Measurements from ENCODE around the gene TMEM266.

TMEM266 gene

DNA sequence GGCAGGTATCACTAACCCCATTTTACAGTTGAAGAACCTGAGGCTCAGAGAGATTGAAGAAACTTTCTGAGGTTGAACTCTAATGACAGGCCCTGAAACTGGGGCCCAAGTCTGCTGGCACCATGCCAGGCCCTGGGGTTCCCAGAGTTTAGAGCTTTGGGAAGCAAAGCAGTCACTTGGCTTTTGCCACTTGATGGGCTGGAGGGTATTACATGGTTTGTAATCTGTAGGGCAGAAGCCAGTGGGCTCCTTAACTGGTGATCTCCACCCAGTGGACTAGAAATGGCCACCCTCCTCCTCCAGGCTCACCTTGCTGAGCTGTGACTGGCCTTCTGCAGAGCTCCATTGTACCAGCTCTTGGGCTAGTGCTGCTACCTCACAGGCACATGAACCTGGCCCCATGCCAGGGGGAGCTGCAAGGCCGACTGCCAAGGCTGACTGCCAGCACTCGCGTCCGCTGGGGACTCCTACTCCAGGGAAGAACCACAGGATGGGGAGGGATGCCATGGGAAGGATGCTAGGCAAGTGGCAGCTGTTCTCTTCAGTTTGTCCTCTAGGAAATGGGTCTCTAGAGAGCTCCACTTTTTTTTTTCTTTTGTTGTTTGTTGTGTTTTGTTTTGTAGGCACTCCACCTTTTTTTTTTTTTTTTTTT is 146.7 kb downstream of the TMEM266 start:
- H3K4me1 ChIP-seq (ENCODE audit: control insufficient read depth, insufficient read depth, low read depth, low read length): peaks cover 3% of the 10 kb centered on the region
- DNase-seq: no peak
- no peak overlapping the region for H2BK5ac ChIP-seq (ENCODE audit: low read depth, low read length, poor library complexity, severe bottlenecking)
- no peak overlapping the region for H2AK5ac ChIP-seq (ENCODE audit: low read length, severe bottlenecking)
- H2BK15ac ChIP-seq (ENCODE audit: low read depth, poor library complexity, severe bottlenecking): no peak overlapping the region
- no peak overlapping the region for H3K18ac ChIP-seq (ENCODE audit: low read depth in 1 of 2, low read length in 2 of 2)
- peaks cover 24 to 60% of the 10 kb centered on the region in 2 experiments for H3K36me3 ChIP-seq (ENCODE audit: control insufficient read depth in 1 of 2, insufficient read depth in 2 of 2, low read depth in 1 of 2, low read length in 2 of 2)
- no peak overlapping the region for H3K27ac ChIP-seq (ENCODE audit: low read length, poor library complexity, severe bottlenecking)
- H3K79me1 ChIP-seq (replicated peaks; ENCODE audit: low read length, poor library complexity, severe bottlenecking): peaks cover 6% of the 10 kb centered on the region
- no peak overlapping the region for H3K4me3 ChIP-seq (ENCODE audit: insufficient read depth in 1 of 2, low read depth in 1 of 2, low read length in 2 of 2)
- H3K9me3 ChIP-seq (ENCODE audit: control insufficient read depth, low read length): no peaks in the 10 kb centered on the region
- no peak overlapping the region for H2AFZ ChIP-seq (ENCODE audit: low read depth, low read length)
- no peak overlapping the region for H4K8ac ChIP-seq (ENCODE audit: low read length)
- no peak overlapping the region for H3K4me2 ChIP-seq (ENCODE audit: low read length, poor library complexity, severe bottlenecking)
- H3K9ac ChIP-seq (ENCODE audit: low read length): no peak overlapping the region
- no peak overlapping the region for H2BK12ac ChIP-seq (ENCODE audit: low read length in 2 of 2)
- no peak overlapping the region for H3K23ac ChIP-seq (ENCODE audit: low read length in 2 of 2)
- H3K4ac ChIP-seq (ENCODE audit: low read depth in 1 of 2, low read length in 2 of 2): no peak overlapping the region
- no peak overlapping the region for H2BK120ac ChIP-seq (ENCODE audit: low read depth, low read length)
- H3K14ac ChIP-seq (ENCODE audit: low read length in 2 of 2): no peak overlapping the region
- WGBS: 88% methylated on average over 4 of the region's 4 CpGs
- H4K91ac ChIP-seq (ENCODE audit: low read length): no peak overlapping the region
- no peaks in the 10 kb centered on the region for H3K27me3 ChIP-seq (ENCODE audit: control insufficient read depth in 1 of 2, insufficient read depth in 1 of 2, low read length in 2 of 2)

- H3K27me3 ChIP-seq (ENCODE audit: control insufficient read depth in 1 of 2, insufficient read depth in 1 of 2, low read length in 2 of 2): no peaks in the 10 kb centered on the region
- no peak overlapping the region for H3K27ac ChIP-seq (ENCODE audit: low read length, poor library complexity, severe bottlenecking)
- H2BK15ac ChIP-seq (ENCODE audit: low read depth, poor library complexity, severe bottlenecking): no peak overlapping the region
- no peak overlapping the region for H3K9ac ChIP-seq (ENCODE audit: low read length)
- H4K8ac ChIP-seq (ENCODE audit: low read length): no peak overlapping the region
- H2BK5ac ChIP-seq (ENCODE audit: low read depth, low read length, poor library complexity, severe bottlenecking): no peak overlapping the region
- H2BK120ac ChIP-seq (ENCODE audit: low read depth, low read length): no peak overlapping the region
- no peak overlapping the region for H3K23ac ChIP-seq (ENCODE audit: low read length in 2 of 2)
- H2AFZ ChIP-seq (ENCODE audit: low read depth, low read length): no peak overlapping the region
- no peak overlapping the region for H3K4me3 ChIP-seq (ENCODE audit: insufficient read depth in 1 of 2, low read depth in 1 of 2, low read length in 2 of 2)
- no peak overlapping the region for H4K91ac ChIP-seq (ENCODE audit: low read length)
- H3K18ac ChIP-seq (ENCODE audit: low read depth in 1 of 2, low read length in 2 of 2): no peak overlapping the region
- H3K4me2 ChIP-seq (ENCODE audit: low read length, poor library complexity, severe bottlenecking): no peak overlapping the region
- H3K79me1 ChIP-seq (replicated peaks; ENCODE audit: low read length, poor library complexity, severe bottlenecking): peaks cover 6% of the 10 kb centered on the region
- H3K4me1 ChIP-seq (ENCODE audit: control insufficient read depth, insufficient read depth, low read depth, low read length): peaks cover 3% of the 10 kb centered on the region
- no peaks in the 10 kb centered on the region for H3K9me3 ChIP-seq (ENCODE audit: control insufficient read depth, low read length)
- H3K14ac ChIP-seq (ENCODE audit: low read length in 2 of 2): no peak overlapping the region
- H3K36me3 ChIP-seq (ENCODE audit: control insufficient read depth in 1 of 2, insufficient read depth in 2 of 2, low read depth in 1 of 2, low read length in 2 of 2): peaks cover 40 to 63% of the 10 kb centered on the region in 2 experiments
- over 99% methylated on average over 8 of the region's 8 CpGs for WGBS
- no peak overlapping the region for H3K4ac ChIP-seq (ENCODE audit: low read depth in 1 of 2, low read length in 2 of 2)
- no peak overlapping the region for H2BK12ac ChIP-seq (ENCODE audit: low read length in 2 of 2)
- DNase-seq: no peak
- no peak overlapping the region for H2AK5ac ChIP-seq (ENCODE audit: low read length, severe bottlenecking)
Observed at GRCh38 chr15:76208084-76208785, 148.4 kb downstream of the TMEM266 start.

- Histone ChIP-seq H4K91ac (ENCODE audit: low read length) (no peak overlapping the region), H3K4me1 (ENCODE audit: control insufficient read depth, insufficient read depth, low read depth, low read length) (peaks cover 3% of the 10 kb centered on the region), H2BK12ac (ENCODE audit: low read length in 2 of 2) (no peak overlapping the region), H3K18ac (ENCODE audit: low read depth in 1 of 2, low read length in 2 of 2) (no peak overlapping the region), H4K8ac (ENCODE audit: low read length) (no peak overlapping the region), H3K9ac (ENCODE audit: low read length) (no peak overlapping the region), H3K23ac (ENCODE audit: low read length in 2 of 2) (no peak overlapping the region), H2AK5ac (ENCODE audit: low read length, severe bottlenecking) (no peak overlapping the region), H3K4me3 (ENCODE audit: insufficient read depth in 1 of 2, low read depth in 1 of 2, low read length in 2 of 2) (no peak overlapping the region), H2BK5ac (ENCODE audit: low read depth, low read length, poor library complexity, severe bottlenecking) (no peak overlapping the region), H3K27ac (ENCODE audit: low read length, poor library complexity, severe bottlenecking) (no peak overlapping the region), H2BK120ac (ENCODE audit: low read depth, low read length) (no peak overlapping the region), H3K9me3 (ENCODE audit: control insufficient read depth, low read length) (no peaks in the 10 kb centered on the region), H2BK15ac (ENCODE audit: low read depth, poor library complexity, severe bottlenecking) (no peak overlapping the region), H2AFZ (ENCODE audit: low read depth, low read length) (no peak overlapping the region), H3K4ac (ENCODE audit: low read depth in 1 of 2, low read length in 2 of 2) (no peak overlapping the region), H3K14ac (ENCODE audit: low read length in 2 of 2) (no peak overlapping the region), H3K36me3 (ENCODE audit: control insufficient read depth in 1 of 2, insufficient read depth in 2 of 2, low read depth in 1 of 2, low read length in 2 of 2) (peaks cover 47 to 62% of the 10 kb centered on the region in 2 experiments), H3K27me3 (ENCODE audit: control insufficient read depth in 1 of 2, insufficient read depth in 1 of 2, low read length in 2 of 2) (no peaks in the 10 kb centered on the region), H3K79me1 (replicated peaks; ENCODE audit: low read length, poor library complexity, severe bottlenecking) (peaks cover 6% of the 10 kb centered on the region), H3K4me2 (ENCODE audit: low read length, poor library complexity, severe bottlenecking) (no peak overlapping the region)
- WGBS: 81% methylated on average over 2 of the region's 2 CpGs
- DNase-seq: no peak
Observed at GRCh38 chr15:76208786-76209424, 149.1 kb downstream of the TMEM266 start.

GRCh38 chr15:76209523-76209922 is 149.7 kb downstream of the TMEM266 start:
- H3K4me2 ChIP-seq (ENCODE audit: low read length, poor library complexity, severe bottlenecking): no peak overlapping the region
- H3K27ac ChIP-seq (ENCODE audit: low read length, poor library complexity, severe bottlenecking): no peak overlapping the region
- H3K14ac ChIP-seq (ENCODE audit: low read length in 2 of 2): no peak overlapping the region
- WGBS: 100% methylated on average over 1 of the region's 1 CpG
- no peak overlapping the region for H2AFZ ChIP-seq (ENCODE audit: low read depth, low read length)
- H3K36me3 ChIP-seq (ENCODE audit: control insufficient read depth in 1 of 2, insufficient read depth in 2 of 2, low read depth in 1 of 2, low read length in 2 of 2): peaks cover 53 to 59% of the 10 kb centered on the region in 2 experiments
- H2BK120ac ChIP-seq (ENCODE audit: low read depth, low read length): no peak overlapping the region
- no peak overlapping the region for H4K8ac ChIP-seq (ENCODE audit: low read length)
- no peak overlapping the region for H3K4me3 ChIP-seq (ENCODE audit: insufficient read depth in 1 of 2, low read depth in 1 of 2, low read length in 2 of 2)
- H3K23ac ChIP-seq (ENCODE audit: low read length in 2 of 2): no peak overlapping the region
- DNase-seq: no peak
- peaks cover 6% of the 10 kb centered on the region for H3K79me1 ChIP-seq (replicated peaks; ENCODE audit: low read length, poor library complexity, severe bottlenecking)
- no peaks in the 10 kb centered on the region for H3K27me3 ChIP-seq (ENCODE audit: control insufficient read depth in 1 of 2, insufficient read depth in 1 of 2, low read length in 2 of 2)
- H3K9ac ChIP-seq (ENCODE audit: low read length): no peak overlapping the region
- no peak overlapping the region for H3K18ac ChIP-seq (ENCODE audit: low read depth in 1 of 2, low read length in 2 of 2)
- H4K91ac ChIP-seq (ENCODE audit: low read length): no peak overlapping the region
- H3K4ac ChIP-seq (ENCODE audit: low read depth in 1 of 2, low read length in 2 of 2): no peak overlapping the region
- peaks cover 3% of the 10 kb centered on the region for H3K4me1 ChIP-seq (ENCODE audit: control insufficient read depth, insufficient read depth, low read depth, low read length)
- no peak overlapping the region for H2BK15ac ChIP-seq (ENCODE audit: low read depth, poor library complexity, severe bottlenecking)
- no peaks in the 10 kb centered on the region for H3K9me3 ChIP-seq (ENCODE audit: control insufficient read depth, low read length)
- no peak overlapping the region for H2BK12ac ChIP-seq (ENCODE audit: low read length in 2 of 2)
- no peak overlapping the region for H2BK5ac ChIP-seq (ENCODE audit: low read depth, low read length, poor library complexity, severe bottlenecking)
- H2AK5ac ChIP-seq (ENCODE audit: low read length, severe bottlenecking): no peak overlapping the region

Measured in mesenchymal stem cell (in vitro differentiated cells and primary cell).